NT2/D1 (cell line): ENCODE measurements around the gene AMBN.

Source experiments
- YY1 ChIP-seq: IDR thresholded peaks from 2 replicates; pipeline ENCODE4 v1.6.1; 2011; ENCODE audit not compliant: insufficient read length, insufficient read depth
- ZNF274 ChIP-seq: IDR thresholded peaks from 2 replicates; pipeline ENCODE4 v1.6.1; 2011; ENCODE audit warnings: mild to moderate bottlenecking, low read depth, low read length

DNA sequence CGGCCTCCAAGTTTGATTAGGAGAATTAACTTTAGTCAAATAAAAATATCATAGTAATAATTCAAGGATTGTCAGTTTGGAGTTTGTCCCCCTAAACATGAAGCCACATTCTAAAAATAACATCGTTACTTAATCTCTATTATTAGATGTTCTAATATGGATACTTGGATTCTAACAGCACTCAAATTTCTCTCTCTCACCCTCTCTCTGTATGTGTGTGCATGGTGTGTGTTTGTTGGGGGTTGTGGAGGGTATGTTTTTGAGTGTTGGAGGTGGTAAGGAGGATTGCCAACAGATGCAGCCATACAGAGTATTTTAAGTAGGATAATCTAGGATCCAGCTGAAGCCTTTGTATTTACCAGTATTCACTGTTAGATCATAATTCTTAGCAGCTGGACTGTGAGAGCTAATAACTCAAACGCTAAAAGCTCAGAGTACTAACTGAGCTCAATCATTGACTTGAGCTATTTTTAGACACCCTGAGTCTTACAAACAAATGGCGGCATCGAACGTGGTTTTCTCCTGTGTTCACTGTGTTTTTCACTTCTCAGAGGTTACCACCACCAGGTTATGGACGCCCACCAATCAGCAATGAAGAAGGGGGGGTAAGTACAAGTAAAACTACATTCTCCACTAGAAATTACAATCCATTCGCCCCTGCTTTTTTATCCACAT lies 45.3 kb downstream of the AMBN start:
- TF ChIP-seq ZNF274 (no peak), YY1 (no peak)
